ENCODE results near the gene PITPNC1. TPM values are rescaled to one million over a fixed set of nuclear protein-coding genes. Genes with fewer than 3 reads are reported as not detected.

The PITPNC1 gene
- total RNA-seq, 2 donors from 2014 or later, result 12.5 to 18.1 TPM

DNA sequence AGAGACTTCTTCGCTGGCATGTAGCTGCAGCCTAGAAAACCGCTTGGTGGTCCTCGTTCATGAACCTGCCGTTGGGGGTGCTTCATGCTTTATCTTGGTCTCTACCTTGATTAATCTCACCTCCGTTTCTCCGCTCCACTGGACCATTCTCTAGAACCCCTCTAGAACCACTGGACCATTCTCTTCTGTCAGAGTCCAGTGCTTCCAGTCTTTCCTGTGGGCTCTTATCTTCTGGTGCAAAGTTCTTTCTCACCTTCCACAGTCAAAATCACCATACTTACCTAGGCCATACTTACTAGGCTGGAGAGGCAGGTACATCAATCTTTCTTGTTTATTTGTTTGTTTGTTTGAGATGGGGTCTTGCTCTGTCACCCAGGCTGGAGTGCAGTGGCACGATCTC is 71.4 kb downstream of the PITPNC1 start:
- Histone ChIP-seq H3K36me3 (no peaks in the 10 kb centered on the region), H3K27me3 (no peaks in the 10 kb centered on the region), H3K4me1 (peaks cover 0 to 27% of the 10 kb centered on the region in 2 donors), H3K9me3 (no peaks in the 10 kb centered on the region), H3K4me3 (no peak overlapping the region), H3K27ac (no peak overlapping the region)
- DNase-seq (ENCODE audit: low spot score), result no peak
- TF ChIP-seq, protein P1, sequence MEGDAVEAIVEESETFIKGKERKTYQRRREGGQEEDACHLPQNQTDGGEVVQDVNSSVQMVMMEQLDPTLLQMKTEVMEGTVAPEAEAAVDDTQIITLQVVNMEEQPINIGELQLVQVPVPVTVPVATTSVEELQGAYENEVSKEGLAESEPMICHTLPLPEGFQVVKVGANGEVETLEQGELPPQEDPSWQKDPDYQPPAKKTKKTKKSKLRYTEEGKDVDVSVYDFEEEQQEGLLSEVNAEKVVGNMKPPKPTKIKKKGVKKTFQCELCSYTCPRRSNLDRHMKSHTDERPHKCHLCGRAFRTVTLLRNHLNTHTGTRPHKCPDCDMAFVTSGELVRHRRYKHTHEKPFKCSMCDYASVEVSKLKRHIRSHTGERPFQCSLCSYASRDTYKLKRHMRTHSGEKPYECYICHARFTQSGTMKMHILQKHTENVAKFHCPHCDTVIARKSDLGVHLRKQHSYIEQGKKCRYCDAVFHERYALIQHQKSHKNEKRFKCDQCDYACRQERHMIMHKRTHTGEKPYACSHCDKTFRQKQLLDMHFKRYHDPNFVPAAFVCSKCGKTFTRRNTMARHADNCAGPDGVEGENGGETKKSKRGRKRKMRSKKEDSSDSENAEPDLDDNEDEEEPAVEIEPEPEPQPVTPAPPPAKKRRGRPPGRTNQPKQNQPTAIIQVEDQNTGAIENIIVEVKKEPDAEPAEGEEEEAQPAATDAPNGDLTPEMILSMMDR (IDR thresholded peaks at IDR 0.05), result no peak

DNA sequence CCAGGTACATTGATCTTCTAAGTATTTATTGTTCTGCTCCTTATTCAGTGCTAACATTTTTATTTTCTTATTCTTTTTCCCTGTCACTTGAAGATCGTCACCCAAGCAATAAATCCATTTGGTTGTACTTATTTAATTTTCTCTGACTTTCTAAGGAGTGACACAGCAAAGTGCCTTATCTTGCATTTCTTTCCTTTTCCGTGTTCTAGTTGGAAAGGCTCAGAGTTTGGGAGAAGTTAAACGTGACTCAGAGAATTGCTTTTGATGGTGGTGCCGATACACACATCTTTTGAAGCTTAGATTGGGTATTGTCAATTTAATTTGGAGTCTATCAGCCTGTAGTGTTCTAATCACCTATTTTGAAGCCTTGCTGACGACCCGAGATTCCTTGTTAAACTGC is 72.0 kb downstream of the PITPNC1 start:
- Histone ChIP-seq H3K4me1 (peaks cover 0 to 21% of the 10 kb centered on the region in 2 donors), H3K27ac (no peak overlapping the region)

DNA sequence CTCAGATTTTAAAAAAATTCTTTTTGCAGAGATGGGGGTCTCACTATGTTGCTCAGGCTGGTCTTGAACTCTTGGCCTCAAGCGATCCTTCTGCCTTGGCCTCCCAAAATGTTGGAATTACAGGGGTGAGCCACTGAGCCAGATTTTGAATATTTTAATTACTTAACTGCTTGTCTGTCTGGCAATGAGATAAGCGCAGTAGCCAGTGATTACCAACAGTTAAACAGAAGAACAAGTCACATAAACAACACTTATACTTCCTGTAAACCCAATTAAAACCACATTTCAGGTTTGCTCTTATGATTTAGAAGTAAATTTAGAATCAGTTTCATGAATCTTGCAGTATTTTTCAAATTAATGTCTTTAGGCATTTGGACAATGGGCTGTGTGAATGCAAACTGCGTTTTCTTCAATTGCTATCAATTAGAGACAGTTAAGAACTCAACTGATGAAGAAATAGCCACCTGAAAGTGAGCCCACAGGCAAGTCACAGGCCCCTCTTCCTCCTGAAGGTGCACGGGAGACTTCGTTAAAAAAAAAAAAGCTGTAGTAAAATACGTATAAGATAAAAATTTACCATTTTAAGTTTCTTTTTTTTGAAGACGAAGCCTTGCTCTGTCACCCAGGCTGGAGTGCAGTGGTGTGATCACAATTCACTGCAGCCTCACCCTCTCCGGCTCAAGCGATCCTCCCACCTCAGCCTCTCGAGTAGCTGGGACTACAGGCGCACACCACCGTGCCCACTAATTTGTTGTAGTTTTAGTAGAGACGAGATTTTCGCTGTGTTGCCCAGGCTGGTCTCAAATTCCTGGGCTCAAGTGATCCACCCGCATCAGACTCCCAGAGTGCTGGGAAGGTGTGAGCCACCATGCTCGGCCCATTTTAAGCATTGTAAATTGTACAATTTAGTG is 73.0 kb downstream of the PITPNC1 start:
- H3K36me3 ChIP-seq, result no peaks in the 10 kb centered on the region
- H3K4me3 ChIP-seq, result no peak overlapping the region
- no peaks in the 10 kb centered on the region for H3K9me3 ChIP-seq
- H3K27ac ChIP-seq, result no peak overlapping the region
- peaks cover 0 to 12% of the 10 kb centered on the region in 2 donors for H3K4me1 ChIP-seq
- no peaks in the 10 kb centered on the region for H3K27me3 ChIP-seq
- no peak for DNase-seq (ENCODE audit: low spot score)
- TF ChIP-seq, protein P1 (IDR thresholded peaks at IDR 0.05), result no peak

More for the DNA sequence above, 72.0 kb downstream of the PITPNC1 start:
- TF ChIP-seq, protein P1 (IDR thresholded peaks at IDR 0.05), result no peak
- no peaks in the 10 kb centered on the region for H3K27me3 ChIP-seq
- H3K4me3 ChIP-seq, result no peak overlapping the region
- H3K9me3 ChIP-seq, result no peaks in the 10 kb centered on the region
- DNase-seq (ENCODE audit: low spot score), result no peak
- H3K36me3 ChIP-seq, result no peaks in the 10 kb centered on the region

DNA sequence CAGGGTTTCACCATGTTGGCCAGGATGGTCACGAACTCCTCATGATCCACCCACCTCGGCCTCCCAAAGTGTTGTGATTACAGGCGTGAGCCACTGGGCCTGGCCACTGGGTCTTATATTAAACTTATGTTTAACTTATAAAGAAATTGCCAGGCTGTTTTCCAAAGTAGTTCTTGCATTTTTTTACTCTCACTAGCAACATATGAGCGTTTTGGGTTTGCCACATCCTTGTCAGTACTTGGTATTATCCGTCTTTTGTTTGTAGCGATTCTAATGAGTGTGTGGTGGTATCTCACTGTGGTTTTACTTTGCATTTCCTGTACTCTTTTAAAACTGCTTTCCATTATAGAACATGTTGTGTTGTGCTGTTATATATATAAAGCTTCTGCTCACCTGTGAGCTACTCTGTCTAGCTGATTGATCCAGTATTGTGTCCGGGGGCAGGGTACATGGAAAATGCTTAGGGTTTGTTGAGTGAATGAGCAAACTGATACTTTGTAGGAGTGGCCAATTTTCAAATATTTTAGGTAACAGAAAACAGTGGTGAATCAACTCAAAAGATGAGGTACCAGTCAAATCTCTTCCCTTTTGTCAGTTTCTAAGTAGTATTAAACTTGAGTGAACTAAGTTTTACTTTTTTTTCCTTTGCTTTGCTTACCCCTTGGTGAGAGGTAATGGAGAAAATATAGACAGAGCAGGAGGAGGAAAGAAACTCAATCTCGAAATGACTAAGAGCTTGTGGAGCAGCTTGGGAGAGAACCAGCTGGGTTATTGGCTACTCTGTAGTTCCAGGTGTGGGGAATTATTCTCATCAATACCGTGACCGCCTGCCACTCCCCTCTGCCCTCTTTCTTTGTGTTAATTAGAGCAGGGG is 75.8 kb downstream of the PITPNC1 start:
- Histone ChIP-seq H3K4me3 (no peak overlapping the region), H3K27ac (no peak overlapping the region), H3K4me1 (peaks cover 0 to 7% of the 10 kb centered on the region in 2 donors), H3K36me3 (no peaks in the 10 kb centered on the region), H3K27me3 (no peaks in the 10 kb centered on the region), H3K9me3 (no peaks in the 10 kb centered on the region)
- DNase-seq (ENCODE audit: low spot score), result no peak
- TF ChIP-seq, protein P1 (IDR thresholded peaks at IDR 0.05), result no peak

DNA sequence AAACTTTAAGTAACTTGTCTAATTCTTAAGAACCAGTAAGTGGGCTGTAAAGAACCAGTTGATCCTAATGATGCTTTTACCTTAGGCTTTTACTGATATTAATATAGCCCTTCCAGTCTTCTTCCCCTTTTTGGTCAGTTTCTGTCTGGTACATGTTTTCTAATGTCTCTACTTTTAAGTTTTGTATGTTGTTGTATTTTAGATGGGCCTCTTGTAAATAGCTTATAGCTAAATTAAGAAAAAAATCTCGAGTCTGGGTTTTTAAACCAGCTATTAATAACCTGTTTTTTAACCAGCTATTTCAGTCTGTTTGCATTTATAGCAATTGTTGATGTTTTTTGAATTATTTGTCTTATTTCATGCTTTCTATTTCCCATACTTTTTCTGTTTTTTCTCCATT is 79.0 kb downstream of the PITPNC1 start:
- Histone ChIP-seq H3K4me3 (no peak overlapping the region), H3K36me3 (no peaks in the 10 kb centered on the region), H3K27ac (no peak overlapping the region), H3K4me1 (no peaks in the 10 kb centered on the region), H3K9me3 (no peaks in the 10 kb centered on the region), H3K27me3 (no peaks in the 10 kb centered on the region)
- TF ChIP-seq, protein P1 (IDR thresholded peaks at IDR 0.05), result no peak
- DNase-seq (ENCODE audit: low spot score), result no peak

All from right atrium auricular region (tissue), 2 donors.